Astrocyte (in vitro differentiated cells and primary cell): ENCODE results near the gene NR2C2AP. TPM values are rescaled to one million over a fixed set of nuclear protein-coding genes. Genes with fewer than 3 reads are reported as not detected.

Experiments used
- DNase-seq: peaks from one replicate; pipeline ENCODE4 v3.0.0-alpha.2; 2010; ENCODE audit warnings: low read depth
- FAIRE-seq: peaks from 2 replicates; lab custom pipeline; 2011; peaks lifted over from hg19 to GRCh38; lab: Jason Lieb, UNC
- H2AFZ ChIP-seq: 2 replicates; pipeline ENCODE4 v1.6.0; 2012; ENCODE audit warnings: low read depth, low read length, inconsistent platforms
- H3K27ac ChIP-seq: 2 replicates; pipeline ENCODE4 v1.5.1; 2011; ENCODE audit warnings: low read depth, low read length, inconsistent platforms
- H3K27me3 ChIP-seq: 2 replicates; pipeline ENCODE4 v1.6.0; 2011; ENCODE audit warnings: low read length, inconsistent platforms; ENCODE audit not compliant: insufficient read depth
- H3K36me3 ChIP-seq: 2 replicates; pipeline ENCODE4 v1.5.1; 2011; ENCODE audit warnings: low read length, inconsistent platforms; ENCODE audit not compliant: insufficient read depth
- H3K4me1 ChIP-seq: 2 replicates; pipeline ENCODE4 v1.5.1; 2011; ENCODE audit warnings: low read length, inconsistent platforms; ENCODE audit not compliant: insufficient read depth
- H3K4me2 ChIP-seq: 2 replicates; pipeline ENCODE4 v1.6.0; 2012; ENCODE audit warnings: low read length, inconsistent platforms
- H3K4me3 ChIP-seq: 2 replicates; pipeline ENCODE4 v1.5.1; 2011; ENCODE audit warnings: low read depth, mild to moderate bottlenecking, low read length, inconsistent platforms; ENCODE audit not compliant: insufficient read depth
- H3K79me2 ChIP-seq: 2 replicates; pipeline ENCODE4 v1.6.0; 2012; ENCODE audit warnings: mild to moderate bottlenecking, low read length, inconsistent platforms; ENCODE audit not compliant: insufficient read depth
- H3K9ac ChIP-seq: 2 replicates; pipeline ENCODE4 v1.6.0; 2012; ENCODE audit warnings: mild to moderate bottlenecking, low read length, inconsistent platforms
- H3K9me3 ChIP-seq: 2 replicates; pipeline ENCODE4 v1.5.1; 2012; ENCODE audit warnings: low read depth, mild to moderate bottlenecking, low read length, inconsistent platforms; ENCODE audit not compliant: insufficient read depth
- H4K20me1 ChIP-seq: 2 replicates; pipeline ENCODE4 v1.6.0; 2012; ENCODE audit warnings: low read length, inconsistent platforms; ENCODE audit not compliant: insufficient read depth
- H3K27ac Mint-ChIP-seq: one replicate; pipeline ENCODE4 v1.8.0; 2021; ENCODE audit warnings: mild to moderate bottlenecking, mixed read lengths; ENCODE audit not compliant: unreplicated experiment
- H3K27me3 Mint-ChIP-seq: one replicate; pipeline ENCODE4 v1.8.0; 2021; ENCODE audit warnings: low read depth, mixed read lengths; ENCODE audit not compliant: unreplicated experiment
- H3K36me3 Mint-ChIP-seq: one replicate; pipeline ENCODE4 v1.8.0; 2021; ENCODE audit warnings: low read depth, mixed read lengths; ENCODE audit not compliant: unreplicated experiment
- H3K4me1 Mint-ChIP-seq: one replicate; pipeline ENCODE4 v1.8.0; 2021; ENCODE audit warnings: low read depth, mixed read lengths; ENCODE audit not compliant: unreplicated experiment
- H3K4me3 Mint-ChIP-seq: one replicate; pipeline ENCODE4 v1.8.0; 2021; ENCODE audit warnings: mild to moderate bottlenecking, moderate library complexity, mixed read lengths; ENCODE audit not compliant: unreplicated experiment
- H3K9me3 Mint-ChIP-seq: one replicate; pipeline ENCODE4 v1.8.0; 2021; ENCODE audit warnings: mild to moderate bottlenecking, mixed read lengths; ENCODE audit not compliant: unreplicated experiment
- CTCF ChIP-seq: IDR thresholded peaks from 2 replicates; pipeline ENCODE4 v1.5.1; 2011; ENCODE audit warnings: low read depth, mild to moderate bottlenecking, inconsistent platforms, low read length, moderate library complexity; ENCODE audit not compliant: insufficient read depth
- EZH2 ChIP-seq: IDR thresholded peaks from 2 replicates; pipeline ENCODE4 v1.6.1; 2012; ENCODE audit warnings: mild to moderate bottlenecking, low read length, inconsistent platforms; ENCODE audit not compliant: insufficient read depth
- total RNA-seq: library from RNA; stranded (reverse); gene quantifications from 2 replicates; pipeline ENCODE4 v1.2.1, GENCODE V29; 2021

NR2C2AP gene
- total RNA-seq, 1 donor from 2014 or later = 5.1 TPM

DNA sequence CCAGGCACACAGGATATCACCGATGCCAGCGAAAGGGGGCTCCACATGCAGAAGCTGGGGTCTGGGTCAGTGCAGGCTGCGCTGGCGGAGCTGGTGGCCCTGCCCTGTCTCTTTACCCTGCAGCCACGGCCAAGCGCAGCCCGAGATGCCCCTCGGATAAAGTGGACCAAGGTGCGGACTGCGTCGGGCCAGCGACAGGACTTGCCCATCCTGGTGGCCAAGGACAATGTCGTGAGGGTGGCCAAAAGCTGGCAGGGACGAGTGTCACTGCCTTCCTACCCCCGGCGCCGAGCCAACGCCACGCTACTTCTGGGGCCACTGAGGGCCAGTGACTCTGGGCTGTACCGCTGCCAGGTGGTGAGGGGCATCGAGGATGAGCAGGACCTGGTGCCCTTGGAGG is 15.7 kb upstream of the NR2C2AP start:
- Histone ChIP-seq H4K20me1 (no peaks in the 10 kb centered on the region), H3K27me3 (peaks cover 2% of the 10 kb centered on the region), H3K9ac (no peak overlapping the region), H3K9me3 (no peaks in the 10 kb centered on the region), H3K79me2 (no peaks in the 10 kb centered on the region), H3K4me1 (no peaks in the 10 kb centered on the region), H3K27ac (no peak overlapping the region), H2AFZ (no peak overlapping the region), H3K4me2 (no peak overlapping the region), H3K4me3 (no peak overlapping the region), H3K36me3 (no peaks in the 10 kb centered on the region)
- H3K4me3 Mint-ChIP-seq = no peak overlapping the region
- H3K36me3 Mint-ChIP-seq = no peaks in the 10 kb centered on the region
- peaks cover 38% of the 10 kb centered on the region for H3K27me3 Mint-ChIP-seq
- no peak overlapping the region for H3K27ac Mint-ChIP-seq
- FAIRE-seq = no peak
- H3K9me3 Mint-ChIP-seq = peaks cover 2% of the 10 kb centered on the region
- TF ChIP-seq CTCF (no peak), EZH2 (no peak)
- H3K4me1 Mint-ChIP-seq = no peaks in the 10 kb centered on the region
- no peak for DNase-seq

- no peak overlapping the region for H3K4me2 ChIP-seq
- no peaks in the 10 kb centered on the region for H4K20me1 ChIP-seq
- H3K9me3 ChIP-seq = no peaks in the 10 kb centered on the region
- no peak overlapping the region for H2AFZ ChIP-seq
- H3K27ac Mint-ChIP-seq = no peak overlapping the region
- peak; percentile 2 for TF ChIP-seq CTCF
- no peak for TF ChIP-seq EZH2
- H3K9ac ChIP-seq = no peak overlapping the region
- H3K4me3 ChIP-seq = no peak overlapping the region
- no peak overlapping the region for H3K4me3 Mint-ChIP-seq
- H3K4me1 Mint-ChIP-seq = no peaks in the 10 kb centered on the region
- H3K79me2 ChIP-seq = no peaks in the 10 kb centered on the region
- DNase-seq (no peak), FAIRE-seq (no peak)
- H3K36me3 Mint-ChIP-seq = no peaks in the 10 kb centered on the region
- H3K27me3 ChIP-seq = peaks cover 16% of the 10 kb centered on the region
- no peaks in the 10 kb centered on the region for H3K4me1 ChIP-seq
- H3K9me3 Mint-ChIP-seq = peaks cover 5% of the 10 kb centered on the region
- H3K36me3 ChIP-seq = no peaks in the 10 kb centered on the region
- H3K27me3 Mint-ChIP-seq = peaks cover 43% of the 10 kb centered on the region
- no peak overlapping the region for H3K27ac ChIP-seq
Measured at GRCh38 chr19:19217099-19217498, 13.9 kb upstream of the NR2C2AP start.

DNA sequence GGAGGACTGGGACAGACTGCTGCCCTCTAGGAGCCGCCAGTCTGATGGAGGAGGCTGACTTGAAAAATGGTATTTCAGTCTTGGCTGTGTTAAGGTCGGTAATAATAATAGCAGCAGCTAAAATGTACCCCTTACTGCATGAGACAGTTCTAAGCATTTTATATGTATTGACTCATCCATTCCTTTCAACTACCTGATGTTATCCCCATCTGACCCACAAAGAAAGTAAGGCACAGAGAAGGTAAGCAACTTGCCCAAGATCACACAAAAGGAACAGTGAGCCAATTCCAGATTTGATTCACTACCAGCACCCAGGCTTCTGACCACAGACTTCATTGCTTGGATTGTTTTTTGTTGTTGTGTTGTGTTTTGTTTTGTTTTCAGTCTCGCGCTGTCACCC is 12.6 kb upstream of the NR2C2AP start:
- Histone ChIP-seq H4K20me1 (no peaks in the 10 kb centered on the region), H3K4me1 (no peaks in the 10 kb centered on the region), H3K9ac (no peak overlapping the region), H3K4me2 (no peak overlapping the region), H3K4me3 (no peak overlapping the region), H2AFZ (no peak overlapping the region), H3K27me3 (peaks cover 23% of the 10 kb centered on the region), H3K36me3 (no peaks in the 10 kb centered on the region), H3K9me3 (no peaks in the 10 kb centered on the region), H3K27ac (no peak overlapping the region), H3K79me2 (no peaks in the 10 kb centered on the region)
- TF ChIP-seq EZH2 = no peak
- TF ChIP-seq CTCF = no peak
- Mint-ChIP-seq H3K27ac (no peak overlapping the region), H3K9me3 (peaks cover 5% of the 10 kb centered on the region), H3K4me1 (no peaks in the 10 kb centered on the region), H3K4me3 (no peak overlapping the region), H3K27me3 (peaks cover 49% of the 10 kb centered on the region), H3K36me3 (no peaks in the 10 kb centered on the region)
- no peak for DNase-seq
- no peak for FAIRE-seq
